HEK293 (cell line): ENCODE results near the gene BCL11B.

ENCODE experiments used
- CTCF ChIA-PET: fragments of 350-600 bp; formaldehyde crosslinking; extraction: SDS; loops from one replicate; lab custom pipeline; 2021; ENCODE audit warnings: antibody characterized with exemption; lab: Yijun Ruan, JAX
- POLR2A ChIA-PET: fragments of 300-600 bp; formaldehyde crosslinking; extraction: SDS; loops from one replicate; lab custom pipeline; 2020; ENCODE audit warnings: antibody characterized with exemption, inconsistent platforms; lab: Yijun Ruan, JAX
- H3K27ac ChIP-seq: fragments of 200-500 bp; sonication (Bioruptor generic); 2 replicates; pipeline ENCODE4 v1.5.1; 2014; ENCODE audit warnings: low read depth, low read length, control low read depth, inconsistent platforms; ENCODE audit errors: extremely low read depth
- H3K36me3 ChIP-seq, 2 experiments: fragments of 200-500 bp in 1 of 2; sonication (Bioruptor generic) in 1 of 2; 1 replicate in 1 of 2; 2 replicates in 1 of 2; pipeline ENCODE4 v1.5.1; 2014 to 2017; ENCODE audit warnings: inconsistent platforms in 2 of 2, low read length in 2 of 2; ENCODE audit not compliant: control insufficient read depth in 2 of 2, insufficient read depth in 1 of 2
- H3K4me1 ChIP-seq: fragments of 200-500 bp; sonication (Bioruptor generic); 2 replicates; pipeline ENCODE4 v1.5.1; 2014; ENCODE audit warnings: mild to moderate bottlenecking, low read length, inconsistent platforms; ENCODE audit not compliant: control insufficient read depth, insufficient read depth
- H3K4me3 ChIP-seq: 2 replicates; pipeline ENCODE4 v1.5.1; 2011; ENCODE audit warnings: low read depth, mild to moderate bottlenecking, control low read depth, low read length, moderate library complexity
- H3K9me3 ChIP-seq: fragments of 200-500 bp; sonication (Bioruptor generic); 2 replicates; pipeline ENCODE4 v1.5.1; 2014; ENCODE audit warnings: low read depth, low read length, inconsistent platforms; ENCODE audit not compliant: control insufficient read depth, insufficient read depth
- YY1 ChIP-seq: fragments of 450-650 bp; formaldehyde crosslinking; IDR thresholded peaks from 2 replicates; pipeline ENCODE4 v1.5.1; 2018; ENCODE audit warnings: missing biosample characterization, missing genetic modification characterization
- ZFHX2 ChIP-seq: fragments of 450-650 bp; formaldehyde crosslinking; conservative IDR thresholded peaks from 2 replicates; pipeline ENCODE4 v1.5.1; 2016; ENCODE audit warnings: missing biosample characterization, missing genetic modification characterization
- ZNF133 ChIP-seq: fragments of 450-650 bp; formaldehyde crosslinking; IDR thresholded peaks from 2 replicates; pipeline ENCODE4 v1.5.1; 2016; ENCODE audit warnings: missing biosample characterization, missing genetic modification characterization
- ZNF169 ChIP-seq: fragments of 450-650 bp; formaldehyde crosslinking; IDR thresholded peaks from 2 replicates; pipeline ENCODE4 v1.5.1; 2016; ENCODE audit warnings: missing biosample characterization, missing genetic modification characterization
- ZNF266 ChIP-seq: fragments of 450-650 bp; formaldehyde crosslinking; IDR thresholded peaks from 2 replicates; pipeline ENCODE4 v1.5.1; 2016; ENCODE audit warnings: missing biosample characterization, missing genetic modification characterization, low read depth
- ZNF362 ChIP-seq: fragments of 450-650 bp; formaldehyde crosslinking; IDR thresholded peaks from 2 replicates; pipeline ENCODE4 v1.5.1; 2016; ENCODE audit warnings: missing biosample characterization, missing genetic modification characterization
- ZNF37A ChIP-seq: fragments of 450-650 bp; IDR thresholded peaks from 2 replicates; pipeline ENCODE4 v1.5.1; 2018; ENCODE audit warnings: missing biosample characterization, missing genetic modification characterization
- ZNF394 ChIP-seq: fragments of 450-650 bp; formaldehyde crosslinking; IDR thresholded peaks from 2 replicates; pipeline ENCODE4 v1.5.1; 2016; ENCODE audit warnings: missing biosample characterization, missing genetic modification characterization, mild to moderate bottlenecking, moderate library complexity, borderline replicate concordance
- ZNF521 ChIP-seq: fragments of 450-650 bp; formaldehyde crosslinking; IDR thresholded peaks from 2 replicates; pipeline ENCODE4 v1.5.1; 2017; ENCODE audit warnings: missing biosample characterization, mild to moderate bottlenecking, missing genetic modification characterization
- ZNF558 ChIP-seq: fragments of 450-650 bp; formaldehyde crosslinking; IDR thresholded peaks from 2 replicates; pipeline ENCODE4 v1.5.1; 2016; ENCODE audit warnings: missing biosample characterization, missing genetic modification characterization
- ZNF707 ChIP-seq: fragments of 450-650 bp; formaldehyde crosslinking; IDR thresholded peaks from 2 replicates; pipeline ENCODE4 v1.5.1; 2016; ENCODE audit warnings: missing biosample characterization, missing genetic modification characterization
- ZSCAN30 ChIP-seq: fragments of 450-650 bp; IDR thresholded peaks from 2 replicates; pipeline ENCODE4 v1.5.1; 2018; ENCODE audit warnings: missing biosample characterization, mild to moderate bottlenecking, missing genetic modification characterization, moderate library complexity
- TF ChIP-seq, protein P1 (sequence below): fragments of 450-650 bp; formaldehyde crosslinking; IDR thresholded peaks from 2 replicates; pipeline ENCODE4 v1.5.1; 2017; ENCODE audit warnings: missing biosample characterization, mild to moderate bottlenecking, missing genetic modification characterization, moderate library complexity
- TF ChIP-seq, protein P2 (sequence below): fragments of 450-650 bp; formaldehyde crosslinking; conservative IDR thresholded peaks from 2 replicates; pipeline ENCODE4 v1.5.1; 2016; ENCODE audit warnings: low read depth, missing biosample characterization, missing genetic modification characterization

Gene BCL11B

GRCh38 chr14:99133636-99134515 lies 138.1 kb downstream of the BCL11B start:
- CTCF ChIA-PET: no interaction called here
- H3K27ac ChIP-seq: no peak overlapping the region
- POLR2A ChIA-PET: no interaction called here

DNA sequence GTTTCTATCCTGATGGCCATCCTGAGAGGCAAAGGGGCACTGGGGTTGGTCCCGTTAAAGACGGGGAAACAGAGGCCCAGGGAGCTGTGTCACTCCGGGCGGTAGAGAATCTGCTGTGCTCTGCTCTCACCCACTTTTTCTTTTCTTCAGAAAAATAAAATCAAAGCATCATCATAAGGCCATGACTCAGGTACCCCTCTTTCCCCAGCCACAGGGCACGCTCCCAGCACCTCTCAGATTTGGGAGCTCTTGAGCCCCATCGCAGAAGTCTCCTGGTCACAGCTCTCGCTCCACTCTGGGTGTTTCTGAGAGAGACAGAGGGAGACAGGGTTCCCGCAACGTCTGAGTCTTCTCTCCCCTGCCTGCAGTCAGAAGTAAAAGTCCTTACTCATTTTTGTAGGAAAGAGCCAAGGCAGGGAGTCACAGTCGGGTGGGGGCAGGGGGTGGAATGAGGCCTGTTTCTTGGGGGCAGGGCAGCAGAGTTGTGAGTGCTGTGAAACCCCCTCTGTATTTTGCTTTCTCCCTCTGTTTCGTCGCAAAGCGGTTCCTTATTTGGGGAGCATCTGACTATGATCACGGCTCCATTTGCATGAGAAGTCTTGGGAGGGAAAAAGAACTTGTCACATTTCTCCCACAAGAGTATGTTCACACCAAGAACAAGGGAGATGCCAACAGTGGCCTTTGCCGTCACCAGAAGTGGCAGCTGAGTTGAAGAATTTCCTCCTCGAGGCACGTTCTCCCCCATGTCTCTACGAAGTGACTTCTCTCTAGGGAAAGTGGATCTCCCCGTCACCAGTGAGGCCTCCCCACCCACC lies 139.0 kb downstream of the BCL11B start:
- ChIA-PET CTCF (interaction anchor here (1.2 kb wide), 1 partner anchor 133 kb away, joined by 4 read pairs; no protein-coding TSS in a partner anchor), POLR2A (no interaction called here)
- Histone ChIP-seq H3K4me1 (peaks cover 3% of the 10 kb centered on the region), H3K9me3 (no peaks in the 10 kb centered on the region), H3K27ac (no peak overlapping the region), H3K4me3 (no peak overlapping the region), H3K36me3 (no peaks in the 10 kb centered on the region)
- TF ChIP-seq ZNF266 (no peak), ZNF169 (no peak), ZNF521 (tag by site-specific recombination) (no peak), ZNF37A (tag by site-specific recombination) (no peak), ZNF362 (tag by site-specific recombination) (no peak), ZNF394 (tag by site-specific recombination) (no peak), ZNF558 (tag by site-specific recombination) (no peak), ZNF707 (no peak)
- TF ChIP-seq, protein P1, sequence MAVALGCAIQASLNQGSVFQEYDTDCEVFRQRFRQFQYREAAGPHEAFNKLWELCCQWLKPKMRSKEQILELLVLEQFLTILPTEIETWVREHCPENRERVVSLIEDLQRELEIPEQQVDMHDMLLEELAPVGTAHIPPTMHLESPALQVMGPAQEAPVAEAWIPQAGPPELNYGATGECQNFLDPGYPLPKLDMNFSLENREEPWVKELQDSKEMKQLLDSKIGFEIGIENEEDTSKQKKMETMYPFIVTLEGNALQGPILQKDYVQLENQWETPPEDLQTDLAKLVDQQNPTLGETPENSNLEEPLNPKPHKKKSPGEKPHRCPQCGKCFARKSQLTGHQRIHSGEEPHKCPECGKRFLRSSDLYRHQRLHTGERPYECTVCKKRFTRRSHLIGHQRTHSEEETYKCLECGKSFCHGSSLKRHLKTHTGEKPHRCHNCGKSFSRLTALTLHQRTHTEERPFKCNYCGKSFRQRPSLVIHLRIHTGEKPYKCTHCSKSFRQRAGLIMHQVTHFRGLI: no peak

More at GRCh38 chr14:99133636-99134515, 138.1 kb downstream of the BCL11B start:
- Histone ChIP-seq H3K36me3 (no peaks in the 10 kb centered on the region), H3K4me1 (no peaks in the 10 kb centered on the region), H3K4me3 (no peak overlapping the region), H3K9me3 (no peaks in the 10 kb centered on the region)
- TF ChIP-seq, protein P2, sequence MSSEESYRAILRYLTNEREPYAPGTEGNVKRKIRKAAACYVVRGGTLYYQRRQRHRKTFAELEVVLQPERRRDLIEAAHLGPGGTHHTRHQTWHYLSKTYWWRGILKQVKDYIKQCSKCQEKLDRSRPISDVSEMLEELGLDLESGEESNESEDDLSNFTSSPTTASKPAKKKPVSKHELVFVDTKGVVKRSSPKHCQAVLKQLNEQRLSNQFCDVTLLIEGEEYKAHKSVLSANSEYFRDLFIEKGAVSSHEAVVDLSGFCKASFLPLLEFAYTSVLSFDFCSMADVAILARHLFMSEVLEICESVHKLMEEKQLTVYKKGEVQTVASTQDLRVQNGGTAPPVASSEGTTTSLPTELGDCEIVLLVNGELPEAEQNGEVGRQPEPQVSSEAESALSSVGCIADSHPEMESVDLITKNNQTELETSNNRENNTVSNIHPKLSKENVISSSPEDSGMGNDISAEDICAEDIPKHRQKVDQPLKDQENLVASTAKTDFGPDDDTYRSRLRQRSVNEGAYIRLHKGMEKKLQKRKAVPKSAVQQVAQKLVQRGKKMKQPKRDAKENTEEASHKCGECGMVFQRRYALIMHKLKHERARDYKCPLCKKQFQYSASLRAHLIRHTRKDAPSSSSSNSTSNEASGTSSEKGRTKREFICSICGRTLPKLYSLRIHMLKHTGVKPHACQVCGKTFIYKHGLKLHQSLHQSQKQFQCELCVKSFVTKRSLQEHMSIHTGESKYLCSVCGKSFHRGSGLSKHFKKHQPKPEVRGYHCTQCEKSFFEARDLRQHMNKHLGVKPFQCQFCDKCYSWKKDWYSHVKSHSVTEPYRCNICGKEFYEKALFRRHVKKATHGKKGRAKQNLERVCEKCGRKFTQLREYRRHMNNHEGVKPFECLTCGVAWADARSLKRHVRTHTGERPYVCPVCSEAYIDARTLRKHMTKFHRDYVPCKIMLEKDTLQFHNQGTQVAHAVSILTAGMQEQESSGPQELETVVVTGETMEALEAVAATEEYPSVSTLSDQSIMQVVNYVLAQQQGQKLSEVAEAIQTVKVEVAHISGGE (tag by site-specific recombination): peak; percentile 78
- TF ChIP-seq ZNF133 (tag by site-specific recombination): no peak

GRCh38 chr14:99131632-99132271 lies 140.2 kb downstream of the BCL11B start:
- H3K36me3 ChIP-seq: no peaks in the 10 kb centered on the region
- no peak overlapping the region for H3K4me3 ChIP-seq
- ChIA-PET POLR2A (no interaction called here), CTCF (interaction anchor here (0.6 to 1.2 kb wide), 2 partner anchors 135 to 189 kb away, joined by 4 read pairs; no protein-coding TSS in a partner anchor)
- TF ChIP-seq YY1 (tag by site-specific recombination) (no peak), ZFHX2 (tag by site-specific recombination) (peak; percentile 52; the same call in 1 of the 2 replicates), ZSCAN30 (tag by site-specific recombination) (no peak)
- peaks cover 11% of the 10 kb centered on the region for H3K4me1 ChIP-seq
- no peak overlapping the region for H3K27ac ChIP-seq
- no peaks in the 10 kb centered on the region for H3K9me3 ChIP-seq
